Mucosa of rectum (tissue), 2 donors: ENCODE measurements around the gene MYO15B.

Experiments used
- H3K27ac ChIP-seq, 2 donors: one replicate each; pipeline ENCODE4 v1.7.0; 2013; ENCODE audit warnings: inconsistent platforms in 2 of 2, low read depth in 2 of 2, low read length in 2 of 2
- H3K27me3 ChIP-seq, 2 donors: one replicate each; pipeline ENCODE4 v1.7.0; 2013; ENCODE audit warnings: low read length in 2 of 2; ENCODE audit not compliant: control insufficient read depth in 2 of 2, insufficient read depth in 2 of 2
- H3K36me3 ChIP-seq, 2 donors: one replicate each; pipeline ENCODE4 v1.7.0; 2013; ENCODE audit warnings: low read length in 2 of 2; ENCODE audit not compliant: control insufficient read depth in 2 of 2, insufficient read depth in 2 of 2
- H3K4me1 ChIP-seq, 2 donors: one replicate each; pipeline ENCODE4 v1.7.0; 2013; ENCODE audit warnings: low read length in 2 of 2, mild to moderate bottlenecking in 1 of 2; ENCODE audit not compliant: control insufficient read depth in 2 of 2, insufficient read depth in 2 of 2
- H3K4me3 ChIP-seq, 2 donors: one replicate each; pipeline ENCODE4 v1.7.0; 2013; ENCODE audit warnings: low read length in 2 of 2
- H3K9ac ChIP-seq, 2 donors: one replicate each; pipeline ENCODE4 v1.7.0; 2013; ENCODE audit warnings: low read length in 2 of 2, low read depth in 1 of 2, mild to moderate bottlenecking in 1 of 2
- H3K9me3 ChIP-seq, 2 donors: one replicate each; pipeline ENCODE4 v1.7.0; 2013; ENCODE audit warnings: low read length in 2 of 2; ENCODE audit not compliant: control insufficient read depth in 2 of 2
- donor health status: healthy.
- donor health status: Normal muscosa, but diverticular disease.

MYO15B gene

GRCh38 chr17:75614006-75614405, 26.4 kb downstream of the MYO15B start:
- H3K36me3 ChIP-seq, result peaks cover 28 to 35% of the 10 kb centered on the region in 2 donors
- H3K27ac ChIP-seq, result peak overlapping the region in 1 of 2 donors; percentile 17
- H3K9me3 ChIP-seq, result no peaks in the 10 kb centered on the region
- H3K9ac ChIP-seq, result no peak overlapping the region
- no peak overlapping the region for H3K4me3 ChIP-seq
- H3K27me3 ChIP-seq, result no peaks in the 10 kb centered on the region
- peaks cover 56 to 73% of the 10 kb centered on the region in 2 donors for H3K4me1 ChIP-seq

GRCh38 chr17:75614556-75615270, 27.1 kb downstream of the MYO15B start:
- Histone ChIP-seq H3K9me3 (no peaks in the 10 kb centered on the region), H3K27ac (peak overlapping the region; percentile 24 to 38), H3K9ac (no peak overlapping the region), H3K4me1 (peaks cover 56 to 71% of the 10 kb centered on the region in 2 donors), H3K27me3 (no peaks in the 10 kb centered on the region), H3K4me3 (no peak overlapping the region), H3K36me3 (peaks cover 33 to 42% of the 10 kb centered on the region in 2 donors)

DNA sequence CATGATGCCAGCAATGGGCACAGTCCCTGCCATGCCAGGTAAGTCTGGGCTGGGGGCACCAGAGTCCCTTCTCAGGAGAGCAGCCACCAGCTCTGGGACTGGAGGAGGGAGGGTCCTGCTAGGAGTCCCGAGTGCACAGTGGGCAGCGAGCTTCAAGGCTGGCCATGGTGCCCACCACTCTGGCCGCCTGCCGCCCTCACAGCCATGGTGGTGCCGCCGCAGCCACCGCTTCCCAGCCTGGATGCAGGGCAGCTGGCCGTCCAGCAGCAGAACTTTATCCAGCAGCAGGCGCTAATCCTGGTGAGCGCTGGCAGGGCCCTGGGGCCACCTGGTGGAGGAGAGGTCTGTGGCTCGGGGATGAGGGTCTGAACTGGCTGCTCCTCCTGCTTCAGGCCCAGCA, 27.7 kb downstream of the MYO15B start:
- peaks cover 34 to 46% of the 10 kb centered on the region in 2 donors for H3K36me3 ChIP-seq
- H3K4me3 ChIP-seq, result no peak overlapping the region
- no peaks in the 10 kb centered on the region for H3K9me3 ChIP-seq
- H3K9ac ChIP-seq, result no peak overlapping the region
- H3K4me1 ChIP-seq, result peaks cover 52 to 66% of the 10 kb centered on the region in 2 donors
- H3K27ac ChIP-seq, result peak overlapping the region; percentile 80 to 92
- H3K27me3 ChIP-seq, result no peaks in the 10 kb centered on the region

DNA sequence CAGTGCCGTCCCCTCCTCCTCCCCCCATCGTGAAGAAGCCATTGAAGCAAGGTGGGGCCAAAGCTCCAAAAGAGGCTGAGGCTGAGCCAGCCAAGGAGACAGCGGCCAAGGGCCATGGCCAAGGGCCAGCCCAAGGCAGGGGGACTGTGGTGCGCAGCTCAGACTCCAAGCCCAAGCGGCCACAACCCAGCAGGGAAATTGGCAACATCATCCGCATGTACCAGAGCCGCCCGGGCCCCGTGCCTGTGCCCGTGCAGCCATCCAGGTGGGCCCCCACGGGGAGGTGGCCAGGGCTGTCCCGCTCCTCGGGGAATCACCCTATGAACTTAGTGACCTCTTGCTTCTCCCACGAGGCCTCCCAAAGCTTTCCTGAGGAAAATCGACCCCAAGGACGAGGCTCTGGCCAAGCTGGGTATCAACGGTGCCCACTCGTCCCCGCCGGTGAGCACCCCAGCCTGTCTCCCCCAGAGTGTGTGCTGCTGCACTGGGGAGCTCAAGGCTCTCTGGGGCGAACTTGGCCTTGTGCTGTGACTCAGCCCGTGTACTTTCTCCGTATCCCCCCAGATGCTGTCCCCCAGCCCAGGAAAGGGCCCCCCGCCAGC, 29.0 kb downstream of the MYO15B start:
- peaks cover 45 to 51% of the 10 kb centered on the region in 2 donors for H3K36me3 ChIP-seq
- no peaks in the 10 kb centered on the region for H3K9me3 ChIP-seq
- H3K27me3 ChIP-seq, result no peaks in the 10 kb centered on the region
- H3K4me1 ChIP-seq, result peaks cover 41 to 53% of the 10 kb centered on the region in 2 donors
- peak overlapping the region in 1 of 2 donors; percentile 14 for H3K4me3 ChIP-seq
- peak overlapping the region; percentile 52 to 81 for H3K9ac ChIP-seq
- peak overlapping the region; percentile 80 to 92 for H3K27ac ChIP-seq

- Histone ChIP-seq H3K4me1 (peaks cover 37 to 48% of the 10 kb centered on the region in 2 donors), H3K4me3 (peak overlapping the region in 1 of 2 donors; percentile 38), H3K27ac (peak overlapping the region; percentile 80 to 92), H3K27me3 (no peaks in the 10 kb centered on the region), H3K9me3 (no peaks in the 10 kb centered on the region), H3K36me3 (peaks cover 46 to 57% of the 10 kb centered on the region in 2 donors), H3K9ac (peak overlapping the region; percentile 52 to 81)
Observed at GRCh38 chr17:75617218-75617617, 29.6 kb downstream of the MYO15B start.

GRCh38 chr17:75617675-75618074, 30.1 kb downstream of the MYO15B start:
- Histone ChIP-seq H3K36me3 (peaks cover 45 to 62% of the 10 kb centered on the region in 2 donors), H3K4me1 (peaks cover 35 to 43% of the 10 kb centered on the region in 2 donors), H3K27me3 (no peaks in the 10 kb centered on the region), H3K9ac (peak overlapping the region; percentile 52 to 81), H3K27ac (peak overlapping the region; percentile 61 to 92), H3K9me3 (no peaks in the 10 kb centered on the region), H3K4me3 (peak overlapping the region in 1 of 2 donors; percentile 38)

DNA sequence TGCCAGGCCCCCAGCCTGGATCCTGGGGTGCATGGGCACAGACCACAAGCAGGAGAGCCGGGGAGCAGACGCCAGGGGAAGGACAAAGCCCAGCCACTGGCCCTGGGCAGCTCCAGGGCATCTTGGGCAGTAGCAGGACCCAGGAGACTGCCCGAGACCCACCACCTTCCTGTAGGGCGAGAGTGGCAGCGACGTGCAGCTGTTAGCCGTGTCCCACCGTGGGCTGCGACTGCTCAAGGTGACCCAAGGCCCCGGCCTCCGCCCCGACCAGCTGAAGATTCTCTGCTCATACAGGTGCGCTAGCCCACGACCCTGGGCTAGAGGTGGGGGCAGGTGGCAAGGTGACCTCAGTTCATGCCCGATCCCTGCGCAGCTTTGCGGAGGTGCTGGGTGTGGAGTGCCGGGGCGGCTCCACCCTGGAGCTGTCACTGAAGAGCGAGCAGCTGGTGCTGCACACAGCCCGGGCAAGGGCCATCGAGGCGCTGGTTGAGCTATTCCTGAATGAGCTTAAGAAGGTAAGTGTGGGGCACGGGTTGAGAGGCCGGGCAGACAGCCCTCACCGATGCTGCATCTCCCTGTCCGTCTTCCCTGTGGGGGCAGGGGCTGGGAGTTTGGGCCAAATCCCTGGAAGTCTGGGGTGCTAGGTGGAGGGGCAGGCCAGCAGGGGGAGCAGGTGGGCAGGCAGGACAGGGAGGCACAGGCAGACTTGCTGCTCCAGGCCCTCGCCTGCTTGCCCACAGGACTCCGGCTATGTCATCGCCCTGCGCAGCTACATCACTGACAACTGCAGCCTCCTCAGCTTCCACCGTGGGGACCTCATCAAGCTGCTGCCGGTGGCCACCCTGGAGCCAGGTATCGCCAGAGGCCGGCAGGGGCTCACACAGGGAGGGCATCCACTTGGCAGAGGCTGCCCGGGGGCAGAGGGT, 32.2 kb downstream of the MYO15B start:
- H3K36me3 ChIP-seq, result peaks cover 44 to 59% of the 10 kb centered on the region in 2 donors
- no peak overlapping the region for H3K4me3 ChIP-seq
- H3K9me3 ChIP-seq, result no peaks in the 10 kb centered on the region
- H3K27me3 ChIP-seq, result no peaks in the 10 kb centered on the region
- H3K27ac ChIP-seq, result no peak overlapping the region
- H3K9ac ChIP-seq, result no peak overlapping the region
- peaks cover 25 to 27% of the 10 kb centered on the region in 2 donors for H3K4me1 ChIP-seq

DNA sequence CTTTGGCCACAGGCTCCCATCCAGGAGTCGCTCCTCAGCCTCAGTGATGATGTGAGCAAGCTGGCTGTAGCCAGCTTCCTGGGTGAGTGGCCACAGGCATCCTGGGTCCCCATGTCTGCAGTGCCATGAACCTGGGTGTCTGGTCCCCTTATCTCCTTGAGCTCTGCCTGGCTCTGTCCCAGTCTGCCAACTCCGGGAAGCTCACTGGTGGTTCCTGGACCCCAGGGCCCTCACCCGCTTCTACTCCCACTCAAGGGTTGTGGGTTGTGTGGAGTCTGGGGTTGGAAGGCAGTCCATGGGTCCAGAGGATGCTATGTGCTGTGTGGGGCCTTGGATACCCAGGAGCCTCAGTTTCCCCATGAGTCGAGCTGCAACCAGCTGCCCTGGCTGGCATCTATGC, 33.9 kb downstream of the MYO15B start:
- peaks cover 42 to 62% of the 10 kb centered on the region in 2 donors for H3K36me3 ChIP-seq
- H3K27ac ChIP-seq, result no peak overlapping the region
- no peak overlapping the region for H3K9ac ChIP-seq
- H3K9me3 ChIP-seq, result no peaks in the 10 kb centered on the region
- H3K27me3 ChIP-seq, result no peaks in the 10 kb centered on the region
- H3K4me1 ChIP-seq, result peaks cover 16 to 17% of the 10 kb centered on the region in 2 donors
- no peak overlapping the region for H3K4me3 ChIP-seq

DNA sequence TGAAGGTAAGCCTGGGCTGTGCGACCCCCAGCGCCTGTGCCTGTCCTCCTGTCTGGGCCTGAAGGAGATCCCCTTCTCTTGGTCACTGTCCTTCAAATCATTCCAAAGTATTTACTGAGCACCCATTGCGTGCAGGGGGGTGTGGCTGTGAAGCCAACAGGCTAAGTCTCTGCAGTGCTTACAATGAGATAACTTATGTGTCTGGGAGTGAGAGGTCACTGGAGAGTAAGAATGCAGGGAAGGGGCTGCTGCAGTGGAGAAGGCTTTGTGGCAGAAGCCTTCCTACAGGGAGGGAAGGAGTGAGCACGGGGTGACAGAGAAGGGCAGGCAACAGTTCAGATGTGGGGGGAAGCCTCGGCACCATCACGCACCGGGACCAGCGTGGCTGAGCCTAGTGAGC, 34.5 kb downstream of the MYO15B start:
- Histone ChIP-seq H3K27ac (no peak overlapping the region), H3K9me3 (no peaks in the 10 kb centered on the region), H3K36me3 (peaks cover 46 to 66% of the 10 kb centered on the region in 2 donors)

More for the DNA sequence above, 34.5 kb downstream of the MYO15B start:
- Histone ChIP-seq H3K4me3 (no peak overlapping the region), H3K4me1 (peaks cover 10 to 11% of the 10 kb centered on the region in 2 donors), H3K27me3 (no peaks in the 10 kb centered on the region), H3K9ac (no peak overlapping the region)
